Left lung (tissue), 10 donors: ENCODE data around the gene POU3F1. TPM values are rescaled to one million over a fixed set of nuclear protein-coding genes. Genes with fewer than 3 reads are reported as not detected.

ENCODE experiments used
- ATAC-seq: fragments of 200-7000 bp; cut with Tn5 transposase; one replicate; pipeline ENCODE4 v1.9.1; 2020; ENCODE audit warnings: moderate library complexity
- DNase-seq, 4 donors: peaks; one replicate each; pipeline ENCODE4 v3.0.0-alpha.2; 2013 to 2020
- H3K27ac ChIP-seq, 2 donors: fragments of 200-600 bp; sonication (generic) in 1 of 2; one replicate each; pipeline versions ENCODE4 v1.5.0 to v1.8.0; 2020 to 2021
- H3K27me3 ChIP-seq, 2 donors: fragments of 200-600 bp; sonication (generic) in 1 of 2; one replicate each; pipeline versions ENCODE4 v1.5.0 to v1.8.0; 2020 to 2021
- H3K36me3 ChIP-seq, 2 donors: fragments of 200-600 bp; sonication (generic) in 1 of 2; one replicate each; pipeline versions ENCODE4 v1.5.0 to v1.8.0; 2020 to 2021
- H3K4me1 ChIP-seq, 2 donors: fragments of 200-600 bp; one replicate each; pipeline ENCODE4 v1.8.0; 2021
- H3K4me3 ChIP-seq, 2 donors: fragments of 200-600 bp; sonication (generic) in 1 of 2; one replicate each; pipeline versions ENCODE4 v1.5.0 to v1.8.0; 2020 to 2021; ENCODE audit warnings: mild to moderate bottlenecking in 1 of 2
- H3K9me3 ChIP-seq, 2 donors: fragments of 200-600 bp; sonication (generic) in 1 of 2; one replicate each; pipeline versions ENCODE4 v1.5.0 to v1.8.0; 2020 to 2021
- intact Hi-C, 2 donors: fragments of 100-400 bp; cut with DNase I; formaldehyde crosslinking; loops; one replicate each; pipeline versions ENCODE4 v1.11.2 to v1.14.2; 2022
- polyA plus RNA-seq, 6 donors: library from polyadenylated mRNA; unstranded; fragments of 120-200 nt; gene quantifications; one replicate each; pipeline ENCODE4 v1.2.1, GENCODE V29; 2013; ENCODE audit not compliant: insufficient read length in 6 of 6
- total RNA-seq, 2 donors: library from RNA; stranded (reverse); fragmentation: NEBNext Ultra II Directional; extraction: Animal tissue kit (Norgen Biotek cat#: 25700); gene quantifications; one replicate each; pipeline ENCODE4 v1.2.1, GENCODE V29; 2021
- TF ChIP-seq, protein P1 (sequence below), 2 donors: fragments of 200-600 bp; sonication (generic) in 1 of 2; IDR thresholded peaks; one replicate each; pipeline versions ENCODE4 v1.5.0 to v1.8.0; 2021; ENCODE audit warnings: antibody characterized with exemption in 2 of 2
- donor health status: DM: no; HTN: yes; CAD: no.
- donor health status: DM: no; HTN: no; CAD: no.

POU3F1 gene
- total and polyA plus RNA-seq, 8 donors, result 0.08 to 0.28 (median 0.13) TPM; not detected in 4

GRCh38 chr1:38045401-38046332 is 926 bp downstream of the POU3F1 start:
- ATAC-seq (no peak), DNase-seq (peak in 2 of 4 donors; percentile 51 to 80)
- H3K36me3 ChIP-seq, result no peaks in the 10 kb centered on the region
- intact Hi-C loops, result no loop called here
- H3K27ac ChIP-seq, result no peak overlapping the region
- peaks cover 7 to 36% of the 10 kb centered on the region in 2 donors for H3K4me1 ChIP-seq
- H3K4me3 ChIP-seq, result peak overlapping the region in 1 of 2 donors; percentile 64
- TF ChIP-seq, protein P1, sequence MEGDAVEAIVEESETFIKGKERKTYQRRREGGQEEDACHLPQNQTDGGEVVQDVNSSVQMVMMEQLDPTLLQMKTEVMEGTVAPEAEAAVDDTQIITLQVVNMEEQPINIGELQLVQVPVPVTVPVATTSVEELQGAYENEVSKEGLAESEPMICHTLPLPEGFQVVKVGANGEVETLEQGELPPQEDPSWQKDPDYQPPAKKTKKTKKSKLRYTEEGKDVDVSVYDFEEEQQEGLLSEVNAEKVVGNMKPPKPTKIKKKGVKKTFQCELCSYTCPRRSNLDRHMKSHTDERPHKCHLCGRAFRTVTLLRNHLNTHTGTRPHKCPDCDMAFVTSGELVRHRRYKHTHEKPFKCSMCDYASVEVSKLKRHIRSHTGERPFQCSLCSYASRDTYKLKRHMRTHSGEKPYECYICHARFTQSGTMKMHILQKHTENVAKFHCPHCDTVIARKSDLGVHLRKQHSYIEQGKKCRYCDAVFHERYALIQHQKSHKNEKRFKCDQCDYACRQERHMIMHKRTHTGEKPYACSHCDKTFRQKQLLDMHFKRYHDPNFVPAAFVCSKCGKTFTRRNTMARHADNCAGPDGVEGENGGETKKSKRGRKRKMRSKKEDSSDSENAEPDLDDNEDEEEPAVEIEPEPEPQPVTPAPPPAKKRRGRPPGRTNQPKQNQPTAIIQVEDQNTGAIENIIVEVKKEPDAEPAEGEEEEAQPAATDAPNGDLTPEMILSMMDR (IDR thresholded peaks at IDR 0.05), result no peak
- peaks cover 50 to 94% of the 10 kb centered on the region in 2 donors for H3K27me3 ChIP-seq
- no peaks in the 10 kb centered on the region for H3K9me3 ChIP-seq

DNA sequence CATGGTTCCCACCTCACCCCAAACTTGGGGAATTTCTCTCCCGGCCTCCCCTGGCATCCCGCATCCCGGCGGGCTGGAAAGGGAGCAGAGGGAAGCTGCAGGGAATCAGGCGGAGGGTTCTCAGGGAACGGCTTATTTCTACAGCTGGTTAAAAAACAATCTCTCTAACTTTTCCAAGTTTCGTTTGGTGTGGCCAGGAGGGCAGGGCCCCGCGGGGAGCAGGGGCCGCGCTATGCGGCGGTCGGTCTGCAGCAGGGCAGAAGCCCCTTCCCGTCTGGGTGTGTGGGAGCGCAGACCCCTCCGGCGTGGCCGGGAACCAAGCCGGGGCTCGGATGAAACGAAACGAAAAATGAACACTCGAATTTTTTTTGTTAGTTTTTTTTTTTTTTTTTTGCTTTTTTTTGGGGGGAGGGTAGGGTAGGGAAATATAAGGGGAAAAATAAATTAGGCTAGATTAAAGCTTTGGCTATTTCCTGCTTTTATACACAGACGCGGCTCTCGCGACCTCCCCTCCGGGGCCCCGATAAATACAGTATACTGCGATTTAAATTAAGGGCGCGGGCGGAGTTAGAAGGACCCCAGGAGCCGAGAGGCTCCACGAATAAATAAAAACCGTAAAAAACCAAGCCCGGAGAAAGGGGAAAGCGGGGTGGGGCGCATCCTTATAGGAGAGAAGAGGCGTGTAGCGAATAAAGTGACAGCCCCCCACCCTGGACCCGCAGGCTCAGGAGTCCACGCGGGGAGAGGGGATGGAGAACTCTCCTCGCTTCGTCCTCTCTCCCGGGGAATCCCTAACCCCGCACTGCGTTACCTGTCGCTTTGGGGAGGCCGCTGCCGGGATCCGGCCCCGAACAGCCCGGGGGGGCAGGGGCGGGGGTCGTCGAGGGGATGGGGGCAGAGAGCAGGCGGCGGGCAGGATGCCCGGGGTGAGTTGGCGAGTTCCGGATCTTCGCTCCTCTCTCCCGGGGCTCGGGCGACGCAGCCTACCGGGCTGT is 2.1 kb downstream of the POU3F1 start:
- intact Hi-C loops, result no loop called here
- DNase-seq, result peak in 1 of 4 donors; percentile 60
- H3K27me3 ChIP-seq, result peaks cover 50 to 91% of the 10 kb centered on the region in 2 donors

DNA sequence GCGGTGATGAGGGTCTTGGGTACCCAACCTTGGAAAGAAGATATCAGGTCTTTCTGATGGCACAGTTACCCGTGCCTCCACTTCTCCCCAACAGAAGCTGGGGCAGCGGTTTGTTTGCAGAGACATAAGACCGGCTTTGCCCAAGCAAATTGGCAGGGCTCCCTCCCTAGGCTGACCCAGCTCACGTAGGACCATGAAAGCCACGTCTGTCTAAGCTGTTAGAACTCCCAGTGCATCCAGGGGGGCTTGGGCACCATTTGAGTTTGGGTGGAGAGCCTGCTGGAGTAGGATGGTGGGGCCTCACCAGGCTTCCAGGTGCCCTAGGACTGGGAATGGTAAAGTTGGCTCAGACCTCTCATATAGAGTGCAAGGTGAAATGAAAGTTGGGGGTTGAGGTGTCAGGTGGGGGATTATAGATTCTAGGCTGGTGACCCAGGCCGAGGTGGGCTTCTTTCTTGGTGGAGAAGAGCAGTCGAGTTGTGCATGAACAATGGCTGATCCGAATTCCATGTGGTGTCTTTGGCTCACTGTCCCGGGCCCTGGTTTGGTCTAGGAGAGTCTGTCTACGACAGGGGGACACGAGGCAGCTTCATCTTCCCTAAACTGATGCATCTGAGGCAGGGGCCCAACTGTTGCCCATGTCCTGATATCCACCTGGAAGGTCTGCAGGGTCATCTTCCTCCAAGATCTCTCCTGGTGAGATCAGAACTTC is 3.4 kb downstream of the POU3F1 start:
- Histone ChIP-seq H3K4me3 (no peak overlapping the region), H3K27ac (no peak overlapping the region), H3K4me1 (peaks cover 7 to 36% of the 10 kb centered on the region in 2 donors), H3K9me3 (no peaks in the 10 kb centered on the region), H3K36me3 (no peaks in the 10 kb centered on the region), H3K27me3 (peaks cover 50 to 91% of the 10 kb centered on the region in 2 donors)
- peak in 1 of 4 donors; percentile 30 for DNase-seq
- no peak for ATAC-seq
- TF ChIP-seq, protein P1 (IDR thresholded peaks at IDR 0.05), result no peak
- intact Hi-C loops, result no loop called here

More for the DNA sequence above, 2.1 kb downstream of the POU3F1 start:
- no peak overlapping the region for H3K4me3 ChIP-seq
- H3K4me1 ChIP-seq, result peaks cover 7 to 36% of the 10 kb centered on the region in 2 donors
- no peak for ATAC-seq
- H3K9me3 ChIP-seq, result no peaks in the 10 kb centered on the region
- TF ChIP-seq, protein P1 (IDR thresholded peaks at IDR 0.05), result no peak
- no peak overlapping the region for H3K27ac ChIP-seq
- no peaks in the 10 kb centered on the region for H3K36me3 ChIP-seq

GRCh38 chr1:38041936-38042834 is 4.4 kb downstream of the POU3F1 start:
- H3K36me3 ChIP-seq, result no peaks in the 10 kb centered on the region
- ATAC-seq (no peak), DNase-seq (no peak)
- no peaks in the 10 kb centered on the region for H3K9me3 ChIP-seq
- peaks cover 7 to 28% of the 10 kb centered on the region in 2 donors for H3K4me1 ChIP-seq
- TF ChIP-seq, protein P1 (IDR thresholded peaks at IDR 0.05), result no peak
- H3K27me3 ChIP-seq, result peaks cover 50 to 85% of the 10 kb centered on the region in 2 donors
- intact Hi-C loops, result no loop called here
- H3K27ac ChIP-seq, result no peak overlapping the region
- H3K4me3 ChIP-seq, result no peak overlapping the region
